Measurements from ENCODE around the gene HOXC6.

Gene HOXC6

GRCh38 chr12:54001283-54002187, 26.7 kb upstream of the HOXC6 start:
- no peak for DNase-seq (ENCODE audit: insufficient read length, low spot score)
- no peak for FAIRE-seq
- TF ChIP-seq POLR2AphosphoS5 (IDR thresholded peaks at IDR 0.05; ENCODE audit: low read depth, low read length) (no peak), TAF1 (IDR thresholded peaks at IDR 0.05; ENCODE audit: low read depth, low read length) (no peak), SPI1 (IDR thresholded peaks at IDR 0.05; ENCODE audit: low read depth, low read length) (no peak), POU2F2 (IDR thresholded peaks at IDR 0.05; ENCODE audit: low read depth, low read length) (no peak)

DNA sequence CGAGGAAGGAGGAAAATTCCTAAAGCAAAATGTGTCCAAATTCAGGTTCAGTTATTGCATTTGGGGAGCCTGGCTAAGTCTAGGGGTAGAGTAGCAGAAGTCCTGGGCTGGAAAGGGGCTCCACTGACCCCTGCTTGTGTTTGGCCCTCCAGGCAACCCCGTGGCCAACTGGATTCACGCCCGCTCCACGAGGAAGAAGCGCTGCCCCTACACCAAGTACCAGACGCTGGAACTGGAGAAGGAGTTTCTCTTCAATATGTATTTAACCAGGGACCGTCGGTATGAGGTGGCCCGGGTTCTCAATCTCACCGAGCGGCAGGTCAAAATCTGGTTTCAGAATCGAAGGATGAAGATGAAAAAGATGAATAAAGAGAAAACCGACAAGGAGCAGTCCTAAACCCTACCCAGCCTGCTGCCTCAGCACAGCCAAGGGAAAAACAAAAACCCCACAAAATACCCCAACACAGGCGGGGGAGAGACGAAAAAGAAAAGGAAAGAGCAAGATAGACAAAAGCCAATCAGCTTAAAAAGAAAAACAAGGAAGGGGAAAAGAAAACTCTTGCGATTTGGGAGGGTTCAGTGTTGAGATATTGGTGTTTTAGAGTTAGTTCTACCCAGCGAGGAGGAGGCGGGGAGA, 25.8 kb upstream of the HOXC6 start:
- no peak for DNase-seq (ENCODE audit: insufficient read length, low spot score)
- TF ChIP-seq POLR2AphosphoS5 (IDR thresholded peaks at IDR 0.05; ENCODE audit: low read depth, low read length), result no peak
- TF ChIP-seq PAX5 (IDR thresholded peaks at IDR 0.05; ENCODE audit: insufficient read depth, low read length, severe bottlenecking), result no peak
- no peak for TF ChIP-seq SPI1 (IDR thresholded peaks at IDR 0.05; ENCODE audit: low read depth, low read length)
- no peak for TF ChIP-seq TAF1 (IDR thresholded peaks at IDR 0.05; ENCODE audit: low read depth, low read length)
- no peak for TF ChIP-seq POLR2A (IDR thresholded peaks at IDR 0.05; ENCODE audit: low read depth, low read length)
- TF ChIP-seq POU2F2 (IDR thresholded peaks at IDR 0.05; ENCODE audit: low read depth, low read length), result no peak
- no peak for FAIRE-seq

GRCh38 chr12:54002915-54003389, 25.3 kb upstream of the HOXC6 start:
- TF ChIP-seq POLR2AphosphoS5 (IDR thresholded peaks at IDR 0.05; ENCODE audit: low read depth, low read length), result no peak
- no peak for TF ChIP-seq POLR2A (IDR thresholded peaks at IDR 0.05; ENCODE audit: low read depth, low read length)
- TF ChIP-seq TAF1 (IDR thresholded peaks at IDR 0.05; ENCODE audit: low read depth, low read length), result no peak
- no peak for TF ChIP-seq POU2F2 (IDR thresholded peaks at IDR 0.05; ENCODE audit: low read depth, low read length)
- no peak for TF ChIP-seq PAX5 (IDR thresholded peaks at IDR 0.05; ENCODE audit: insufficient read depth, low read length, severe bottlenecking)
- TF ChIP-seq SPI1 (IDR thresholded peaks at IDR 0.05; ENCODE audit: low read depth, low read length), result no peak
- no peak for DNase-seq (ENCODE audit: insufficient read length, low spot score)
- FAIRE-seq, result no peak

DNA sequence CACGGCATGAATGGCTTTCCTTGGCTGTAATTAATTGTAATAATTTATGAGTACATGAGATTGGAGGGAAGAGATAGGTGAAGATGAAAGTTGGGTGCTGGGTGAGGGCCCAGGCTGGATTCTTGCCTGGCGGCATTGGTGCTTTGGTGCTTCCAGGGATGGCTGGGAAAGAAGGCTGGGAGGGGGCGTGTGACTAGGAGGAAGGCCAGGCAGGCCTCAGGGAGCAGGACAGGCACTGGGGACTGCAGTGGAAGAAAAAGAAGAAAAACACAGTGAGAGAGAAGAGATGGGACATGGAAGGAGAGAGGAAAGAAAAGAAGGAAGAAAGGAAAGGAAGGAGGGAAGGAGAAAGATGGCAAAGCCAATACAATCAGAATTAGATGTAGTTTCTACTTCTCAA, 24.6 kb upstream of the HOXC6 start:
- FAIRE-seq, result no peak
- TF ChIP-seq POLR2AphosphoS5 (IDR thresholded peaks at IDR 0.05; ENCODE audit: low read depth, low read length), result no peak
- TF ChIP-seq POLR2A (IDR thresholded peaks at IDR 0.05; ENCODE audit: low read depth, low read length), result no peak
- TF ChIP-seq PAX5 (IDR thresholded peaks at IDR 0.05; ENCODE audit: insufficient read depth, low read length, severe bottlenecking), result no peak
- no peak for TF ChIP-seq POU2F2 (IDR thresholded peaks at IDR 0.05; ENCODE audit: low read depth, low read length)
- TF ChIP-seq SPI1 (IDR thresholded peaks at IDR 0.05; ENCODE audit: low read depth, low read length), result no peak
- no peak for TF ChIP-seq TAF1 (IDR thresholded peaks at IDR 0.05; ENCODE audit: low read depth, low read length)
- DNase-seq (ENCODE audit: insufficient read length, low spot score), result no peak

GRCh38 chr12:54004063-54004840, 24.0 kb upstream of the HOXC6 start:
- no peak for FAIRE-seq
- DNase-seq (ENCODE audit: insufficient read length, low spot score), result no peak

GRCh38 chr12:54004841-54005530, 23.3 kb upstream of the HOXC6 start:
- no peak for TF ChIP-seq POLR2A (IDR thresholded peaks at IDR 0.05; ENCODE audit: low read depth, low read length)
- no peak for TF ChIP-seq POU2F2 (IDR thresholded peaks at IDR 0.05; ENCODE audit: low read depth, low read length)
- no peak for TF ChIP-seq PAX5 (IDR thresholded peaks at IDR 0.05; ENCODE audit: insufficient read depth, low read length, severe bottlenecking)
- TF ChIP-seq TAF1 (IDR thresholded peaks at IDR 0.05; ENCODE audit: low read depth, low read length), result no peak
- TF ChIP-seq POLR2AphosphoS5 (IDR thresholded peaks at IDR 0.05; ENCODE audit: low read depth, low read length), result no peak
- no peak for TF ChIP-seq SPI1 (IDR thresholded peaks at IDR 0.05; ENCODE audit: low read depth, low read length)
- no peak for DNase-seq (ENCODE audit: insufficient read length, low spot score)
- no peak for FAIRE-seq

More at GRCh38 chr12:54004063-54004840, 24.0 kb upstream of the HOXC6 start:
- TF ChIP-seq POU2F2 (IDR thresholded peaks at IDR 0.05; ENCODE audit: low read depth, low read length) (no peak), POLR2AphosphoS5 (IDR thresholded peaks at IDR 0.05; ENCODE audit: low read depth, low read length) (no peak)

- TF ChIP-seq POLR2AphosphoS5 (IDR thresholded peaks at IDR 0.05; ENCODE audit: low read depth, low read length) (no peak), PAX5 (IDR thresholded peaks at IDR 0.05; ENCODE audit: insufficient read depth, low read length, severe bottlenecking) (no peak), POU2F2 (IDR thresholded peaks at IDR 0.05; ENCODE audit: low read depth, low read length) (no peak), TAF1 (IDR thresholded peaks at IDR 0.05; ENCODE audit: low read depth, low read length) (no peak)
- DNase-seq (ENCODE audit: insufficient read length, low spot score) (no peak), FAIRE-seq (no peak)
These were observed 22.7 kb upstream of the HOXC6 start for GRCh38 chr12:54005531-54005852.

- TF ChIP-seq SPI1 (IDR thresholded peaks at IDR 0.05; ENCODE audit: low read depth, low read length), result peak; percentile 78
- no peak for TF ChIP-seq PAX5 (IDR thresholded peaks at IDR 0.05; ENCODE audit: insufficient read depth, low read length, severe bottlenecking)
- TF ChIP-seq POLR2AphosphoS5 (IDR thresholded peaks at IDR 0.05; ENCODE audit: low read depth, low read length), result no peak
- no peak for TF ChIP-seq POLR2A (IDR thresholded peaks at IDR 0.05; ENCODE audit: low read depth, low read length)
- TF ChIP-seq TAF1 (IDR thresholded peaks at IDR 0.05; ENCODE audit: low read depth, low read length), result no peak
- no peak for TF ChIP-seq POU2F2 (IDR thresholded peaks at IDR 0.05; ENCODE audit: low read depth, low read length)
- DNase-seq (ENCODE audit: insufficient read length, low spot score), result peak; percentile 79
- FAIRE-seq, result peak; percentile 90
These were observed 22.2 kb upstream of the HOXC6 start for GRCh38 chr12:54005853-54006558.

All from GM12891 (cell line).